Measurements from ENCODE around the gene HPSE. TPM values are rescaled to one million over a fixed set of nuclear protein-coding genes. Genes with fewer than 3 reads are reported as not detected.
A peak's percentile ranks its signal among the peaks of the same experiment; 100 is the strongest.

Gene HPSE
- total and polyA plus RNA-seq, 2 of the 13 experiments (the other 11 are each of a cell fraction or from before 2014, with no cell fraction given), result not detected

DNA sequence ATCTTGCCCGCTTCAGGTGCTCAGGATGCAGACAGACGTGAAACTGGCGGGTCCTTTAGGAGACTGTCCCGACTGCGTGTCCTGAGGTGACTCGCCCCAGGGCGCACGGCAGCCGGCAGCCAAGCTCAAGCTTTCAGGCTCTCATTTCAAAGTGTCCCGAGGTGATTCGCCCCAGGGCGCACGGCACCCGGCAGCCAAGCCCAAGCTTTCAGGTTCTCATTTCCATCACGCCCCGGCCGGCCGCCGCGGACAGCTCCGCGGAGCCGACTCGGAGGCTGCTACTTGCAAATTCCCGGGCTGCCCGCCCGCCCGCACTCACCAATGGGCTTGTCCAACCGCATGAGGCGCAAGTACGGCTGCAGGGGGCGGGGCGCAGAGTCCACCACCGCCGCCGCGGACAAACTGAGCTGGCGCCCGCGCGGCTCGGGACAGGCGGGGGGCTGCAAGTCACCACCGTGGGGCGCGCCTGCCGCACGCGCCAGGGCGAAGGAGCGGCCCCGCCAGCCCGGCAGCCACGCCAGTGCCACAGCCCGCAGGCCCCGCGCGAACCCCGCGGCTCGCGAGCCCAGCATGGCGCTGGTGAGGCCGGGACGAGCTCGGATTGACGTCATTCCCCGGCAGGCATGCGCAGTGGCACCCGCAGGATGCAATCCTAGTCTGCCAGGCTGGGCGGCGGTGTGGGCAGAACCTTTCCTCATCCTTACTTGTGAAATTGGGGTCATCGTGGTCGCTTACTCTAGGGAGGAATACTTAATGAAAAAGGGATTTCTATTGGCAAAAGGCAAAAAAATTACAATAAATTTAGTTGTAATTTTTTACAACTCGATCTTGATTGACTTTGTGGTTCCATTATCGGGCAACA, 50.2 kb downstream of the HPSE start, which contains the start of gene COQ2 (continued):
- TF ChIP-seq, protein P1, sequence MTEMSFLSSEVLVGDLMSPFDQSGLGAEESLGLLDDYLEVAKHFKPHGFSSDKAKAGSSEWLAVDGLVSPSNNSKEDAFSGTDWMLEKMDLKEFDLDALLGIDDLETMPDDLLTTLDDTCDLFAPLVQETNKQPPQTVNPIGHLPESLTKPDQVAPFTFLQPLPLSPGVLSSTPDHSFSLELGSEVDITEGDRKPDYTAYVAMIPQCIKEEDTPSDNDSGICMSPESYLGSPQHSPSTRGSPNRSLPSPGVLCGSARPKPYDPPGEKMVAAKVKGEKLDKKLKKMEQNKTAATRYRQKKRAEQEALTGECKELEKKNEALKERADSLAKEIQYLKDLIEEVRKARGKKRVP (CRISPR knock-in tag; IDR thresholded peaks at IDR 0.05), result no peak
- TF ChIP-seq DBP (CRISPR knock-in tag; IDR thresholded peaks at IDR 0.05; ENCODE audit: not compliant biosample characterization), result peak; percentile 63
- no peak for TF ChIP-seq SOX6 (IDR thresholded peaks at IDR 0.05)
- 0 out of 2 replicates have a peak, but pooled peaks have one; percentile 12 for TF ChIP-seq SOX6 (CRISPR knock-in tag; IDR thresholded peaks at IDR 0.05)
- peak; percentile 69; the same call in 1 of the 2 replicates for TF ChIP-seq ZNF383 (CRISPR knock-in tag; IDR thresholded peaks at IDR 0.05; ENCODE audit: borderline replicate concordance)
- TF ChIP-seq CBX2 (IDR thresholded peaks at IDR 0.05; ENCODE audit: low read depth, low read length), result no peak
- no peak for TF ChIP-seq CBX2 (CRISPR knock-in tag; IDR thresholded peaks at IDR 0.05; ENCODE audit: low read depth)
- TF ChIP-seq, protein P2, sequence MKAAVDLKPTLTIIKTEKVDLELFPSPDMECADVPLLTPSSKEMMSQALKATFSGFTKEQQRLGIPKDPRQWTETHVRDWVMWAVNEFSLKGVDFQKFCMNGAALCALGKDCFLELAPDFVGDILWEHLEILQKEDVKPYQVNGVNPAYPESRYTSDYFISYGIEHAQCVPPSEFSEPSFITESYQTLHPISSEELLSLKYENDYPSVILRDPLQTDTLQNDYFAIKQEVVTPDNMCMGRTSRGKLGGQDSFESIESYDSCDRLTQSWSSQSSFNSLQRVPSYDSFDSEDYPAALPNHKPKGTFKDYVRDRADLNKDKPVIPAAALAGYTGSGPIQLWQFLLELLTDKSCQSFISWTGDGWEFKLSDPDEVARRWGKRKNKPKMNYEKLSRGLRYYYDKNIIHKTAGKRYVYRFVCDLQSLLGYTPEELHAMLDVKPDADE (CRISPR knock-in tag; IDR thresholded peaks at IDR 0.05), result no peak
- no peak for TF ChIP-seq ZBTB7A (CRISPR knock-in tag; IDR thresholded peaks at IDR 0.05)
- TF ChIP-seq KLF15 (CRISPR knock-in tag; IDR thresholded peaks at IDR 0.05; ENCODE audit: borderline replicate concordance), result no peak
- no peak for TF ChIP-seq NCOA5 (CRISPR knock-in tag; IDR thresholded peaks at IDR 0.05)
- no peak for TF ChIP-seq NFE2L1 (CRISPR knock-in tag; IDR thresholded peaks at IDR 0.05; ENCODE audit: borderline replicate concordance)
- TF ChIP-seq PAXIP1 (CRISPR knock-in tag; conservative IDR thresholded peaks at IDR 0.05), result 0 out of 2 replicates have a peak, but pooled peaks have one; percentile 34
- TF ChIP-seq, protein P3, sequence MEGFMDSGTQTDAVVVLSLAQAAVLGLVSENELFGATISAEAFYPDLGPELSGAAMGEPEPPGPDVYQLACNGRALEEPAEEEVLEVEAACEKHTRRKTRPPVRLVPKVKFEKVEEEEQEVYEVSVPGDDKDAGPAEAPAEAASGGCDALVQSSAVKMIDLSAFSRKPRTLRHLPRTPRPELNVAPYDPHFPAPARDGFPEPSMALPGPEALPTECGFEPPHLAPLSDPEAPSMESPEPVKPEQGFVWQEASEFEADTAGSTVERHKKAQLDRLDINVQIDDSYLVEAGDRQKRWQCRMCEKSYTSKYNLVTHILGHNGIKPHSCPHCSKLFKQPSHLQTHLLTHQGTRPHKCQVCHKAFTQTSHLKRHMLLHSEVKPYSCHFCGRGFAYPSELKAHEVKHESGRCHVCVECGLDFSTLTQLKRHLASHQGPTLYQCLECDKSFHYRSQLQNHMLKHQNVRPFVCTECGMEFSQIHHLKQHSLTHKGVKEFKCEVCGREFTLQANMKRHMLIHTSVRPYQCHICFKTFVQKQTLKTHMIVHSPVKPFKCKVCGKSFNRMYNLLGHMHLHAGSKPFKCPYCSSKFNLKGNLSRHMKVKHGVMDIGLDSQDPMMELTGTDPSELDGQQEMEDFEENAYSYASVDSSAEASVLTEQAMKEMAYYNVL (CRISPR knock-in tag; IDR thresholded peaks at IDR 0.05; ENCODE audit: borderline replicate concordance), result no peak
- TF ChIP-seq, protein P4, sequence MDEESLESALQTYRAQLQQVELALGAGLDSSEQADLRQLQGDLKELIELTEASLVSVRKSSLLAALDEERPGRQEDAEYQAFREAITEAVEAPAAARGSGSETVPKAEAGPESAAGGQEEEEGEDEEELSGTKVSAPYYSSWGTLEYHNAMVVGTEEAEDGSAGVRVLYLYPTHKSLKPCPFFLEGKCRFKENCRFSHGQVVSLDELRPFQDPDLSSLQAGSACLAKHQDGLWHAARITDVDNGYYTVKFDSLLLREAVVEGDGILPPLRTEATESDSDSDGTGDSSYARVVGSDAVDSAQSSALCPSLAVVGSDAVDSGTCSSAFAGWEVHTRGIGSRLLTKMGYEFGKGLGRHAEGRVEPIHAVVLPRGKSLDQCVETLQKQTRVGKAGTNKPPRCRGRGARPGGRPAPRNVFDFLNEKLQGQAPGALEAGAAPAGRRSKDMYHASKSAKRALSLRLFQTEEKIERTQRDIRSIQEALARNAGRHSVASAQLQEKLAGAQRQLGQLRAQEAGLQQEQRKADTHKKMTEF (CRISPR knock-in tag; IDR thresholded peaks at IDR 0.05), result 0 out of 2 replicates have a peak, but pooled peaks have one; percentile 14
- TF ChIP-seq ZNF577 (CRISPR knock-in tag; IDR thresholded peaks at IDR 0.05; ENCODE audit: borderline replicate concordance, low read depth), result no peak
- no peak for TF ChIP-seq FOXM1 (CRISPR knock-in tag; IDR thresholded peaks at IDR 0.05)
- TF ChIP-seq ATF7-NPFF (CRISPR knock-in tag; IDR thresholded peaks at IDR 0.05; ENCODE audit: low read depth), result peak; percentile 94

Measured in HepG2 (cell line).